H1 (cell line): Measurements from ENCODE around the gene UBE2I.

Experiments used
- ATF2 ChIP-seq: IDR thresholded peaks from 2 replicates; pipeline ENCODE4 v1.6.1; 2012; ENCODE audit warnings: low read length, inconsistent platforms
- CTCF ChIP-seq, 3 experiments: IDR thresholded peaks; 1 replicate in 2 of 3; 2 replicates in 1 of 3; pipeline versions ENCODE4 v1.5.1 to v1.6.1; 2011; ENCODE audit warnings: low read length in 3 of 3, mild to moderate bottlenecking in 3 of 3, inconsistent platforms in 2 of 3, low read depth in 1 of 3, moderate library complexity in 1 of 3; ENCODE audit not compliant: insufficient read depth in 1 of 3; ENCODE audit errors: control extremely low read depth in 1 of 3
- RAD21 ChIP-seq, 2 experiments: IDR thresholded peaks in 1 of 2; conservative IDR thresholded peaks in 1 of 2; 2 replicates each; pipeline ENCODE4 v1.6.1; 2011; ENCODE audit warnings: low read depth in 2 of 2, low read length in 2 of 2, improper control_type of control experiment in 1 of 2, inconsistent platforms in 1 of 2, mild to moderate bottlenecking in 1 of 2, moderate library complexity in 1 of 2
- TCF12 ChIP-seq: IDR thresholded peaks from 2 replicates; pipeline ENCODE4 v1.6.1; 2011; ENCODE audit warnings: low read depth, mild to moderate bottlenecking, low read length
- ZNF274 ChIP-seq: IDR thresholded peaks from 2 replicates; pipeline ENCODE4 v1.7.0; 2012; ENCODE audit warnings: low read length, borderline replicate concordance; ENCODE audit errors: extremely low read depth

- no peak for TF ChIP-seq RAD21 (IDR thresholded peaks at IDR 0.05 in 1 of 2, conservative IDR thresholded peaks at IDR 0.05 in 1 of 2; ENCODE audit: low read depth in 2 of 2, low read length in 2 of 2)
- TF ChIP-seq ATF2, result no peak
- no peak for TF ChIP-seq ZNF274
- TF ChIP-seq CTCF (IDR thresholded peaks at IDR 0.05; ENCODE audit: control extremely low read depth in 1 of 3, insufficient read depth in 1 of 3, low read depth in 1 of 3, low read length in 3 of 3), result no peak
- no peak for TF ChIP-seq TCF12
These were observed 48.1 kb upstream of the UBE2I start for GRCh38 chr16:1261131-1261892.
